ENCODE results near the gene ACKR2.

Gene ACKR2, protein sequence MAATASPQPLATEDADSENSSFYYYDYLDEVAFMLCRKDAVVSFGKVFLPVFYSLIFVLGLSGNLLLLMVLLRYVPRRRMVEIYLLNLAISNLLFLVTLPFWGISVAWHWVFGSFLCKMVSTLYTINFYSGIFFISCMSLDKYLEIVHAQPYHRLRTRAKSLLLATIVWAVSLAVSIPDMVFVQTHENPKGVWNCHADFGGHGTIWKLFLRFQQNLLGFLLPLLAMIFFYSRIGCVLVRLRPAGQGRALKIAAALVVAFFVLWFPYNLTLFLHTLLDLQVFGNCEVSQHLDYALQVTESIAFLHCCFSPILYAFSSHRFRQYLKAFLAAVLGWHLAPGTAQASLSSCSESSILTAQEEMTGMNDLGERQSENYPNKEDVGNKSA

GRCh38 chr3:42809202-42809601 is at the start of gene ACKR2:
TSS of gene ACKR2 (plus strand) at chr3:42809445. CDS start at chr3:42864503, 55,058 bp downstream.
- DNase-seq: no peak

DNA sequence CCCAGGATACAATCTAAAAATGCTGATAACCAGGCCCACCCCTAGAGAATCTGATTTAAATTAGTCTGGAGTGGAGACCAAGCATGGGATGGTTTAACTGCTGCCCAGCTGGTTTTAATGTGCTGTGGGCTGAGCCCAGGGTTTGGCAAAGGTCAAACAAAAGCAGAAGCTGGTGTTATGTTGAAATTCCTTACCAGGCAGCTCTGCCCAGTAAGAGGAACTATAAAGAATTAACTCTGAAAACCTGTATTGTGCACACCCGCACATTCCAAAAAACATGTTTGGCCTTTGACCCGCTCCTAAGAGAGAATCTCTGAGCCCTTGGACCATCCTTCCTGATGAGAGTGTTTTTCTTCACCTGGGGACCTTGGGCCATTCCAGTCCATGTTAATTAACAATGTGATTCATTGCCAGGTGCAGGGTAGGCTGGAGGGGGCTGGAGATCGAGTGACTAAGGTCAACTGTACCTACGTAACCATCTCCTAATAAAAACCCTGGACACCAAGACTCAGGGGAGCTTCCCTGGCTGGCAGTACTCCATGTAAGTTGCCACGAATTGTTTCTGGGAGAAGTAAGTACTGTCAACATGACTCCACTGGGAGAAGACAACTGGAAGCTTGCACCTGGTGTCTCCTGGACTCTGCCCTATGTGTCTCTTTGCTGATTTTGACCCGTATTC is 47.1 kb upstream of the ACKR2 start:
- DNase-seq: no peak

- no peak for DNase-seq
Observed at GRCh38 chr3:42763021-42763420, 46.2 kb upstream of the ACKR2 start.

DNA sequence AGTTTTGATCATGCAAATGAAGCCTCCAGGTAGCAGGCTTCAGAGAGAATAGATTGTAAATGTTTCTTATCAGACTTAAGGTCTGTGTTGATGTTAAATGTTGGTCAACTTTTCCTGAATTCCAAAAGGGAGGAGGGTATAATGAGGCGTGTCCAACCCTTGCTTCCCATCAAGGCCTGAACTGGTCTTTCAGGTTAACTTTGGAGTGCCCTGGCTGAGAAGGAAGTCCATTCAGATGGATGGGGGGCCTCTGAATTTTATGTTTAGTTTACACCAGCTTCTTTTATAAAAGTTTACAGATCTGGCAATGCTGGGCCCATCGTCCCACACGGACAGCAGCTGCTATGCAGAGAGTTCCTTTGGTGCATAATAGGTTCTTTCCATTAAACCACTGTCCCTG is 45.1 kb upstream of the ACKR2 start:
- no peak for DNase-seq

GRCh38 chr3:42764561-42765295 is 44.5 kb upstream of the ACKR2 start:
- DNase-seq: no peak

DNA sequence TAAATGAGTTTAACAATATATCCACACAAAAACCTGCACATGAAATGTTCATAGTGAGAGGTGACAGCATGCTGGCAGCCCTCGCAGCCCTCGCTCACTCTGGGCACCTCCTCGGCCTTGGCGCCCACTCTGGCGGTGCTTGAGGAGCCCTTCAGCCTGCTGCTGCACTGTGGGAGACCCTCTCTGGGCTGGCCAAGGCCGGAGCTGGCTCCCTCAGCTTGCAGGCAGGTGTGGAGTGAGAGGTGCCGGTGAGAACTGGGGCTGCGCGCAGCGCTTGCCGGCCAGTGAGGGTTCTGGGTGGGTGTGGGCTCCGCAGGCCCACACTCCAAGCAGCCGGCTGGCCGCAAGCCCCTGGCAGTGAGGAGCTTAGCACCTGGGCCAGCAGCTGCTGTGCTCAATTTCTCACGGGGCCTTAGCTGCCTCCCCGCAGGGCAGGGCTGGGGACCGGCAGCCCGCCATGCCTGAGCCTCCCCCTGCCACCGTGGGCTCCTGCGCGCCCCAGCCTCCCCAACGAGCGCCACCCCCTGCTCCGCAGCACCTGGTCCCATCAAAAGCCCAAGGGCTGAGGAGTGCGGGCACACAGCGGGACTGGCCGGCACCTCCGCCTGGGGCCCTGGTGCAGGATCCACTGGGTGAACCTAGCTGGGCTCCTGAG is 39.6 kb upstream of the ACKR2 start:
- DNase-seq: no peak

GRCh38 chr3:42771271-42771670 is 38.0 kb upstream of the ACKR2 start:
- DNase-seq: no peak

DNA sequence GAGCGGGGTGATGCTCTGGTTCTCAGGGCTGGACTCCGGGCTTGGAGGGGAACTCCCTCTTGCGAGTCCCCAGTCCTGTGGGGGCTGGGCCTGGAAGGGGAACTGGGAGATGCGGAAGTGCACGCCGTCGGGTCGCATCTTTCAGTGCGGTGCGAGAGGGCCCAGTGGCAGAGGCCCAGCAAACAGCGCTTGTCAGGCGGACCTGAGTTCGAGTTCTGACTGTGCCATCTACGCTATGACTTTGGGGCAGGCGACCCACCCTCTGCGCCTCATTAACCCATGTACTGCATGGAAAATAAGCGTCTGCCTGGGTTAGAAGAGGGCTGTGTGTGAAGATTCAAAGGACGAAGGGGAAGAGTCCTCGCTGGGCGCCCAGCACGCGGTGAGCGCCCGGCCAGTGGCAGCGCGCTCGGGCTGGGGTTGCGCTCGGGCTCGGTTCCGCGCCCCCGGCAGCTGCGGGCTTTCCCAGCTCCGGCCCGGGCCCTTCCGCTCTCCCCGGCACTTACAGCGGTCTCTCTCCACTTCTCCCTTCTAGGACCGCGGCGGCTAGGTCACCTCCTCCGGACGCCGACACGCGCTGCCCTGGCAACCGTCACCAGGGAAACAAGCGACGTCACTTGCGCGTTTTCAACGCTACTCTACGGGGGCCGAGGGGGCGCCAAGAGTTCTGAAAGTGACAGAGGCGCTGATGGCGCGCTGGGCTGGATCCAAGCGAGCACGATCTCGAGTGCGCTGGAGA is 36.4 kb upstream of the ACKR2 start, which contains the start of gene CCDC13:
CCDC13 (minus strand) TSS at position 584 of the 739 bp plus-strand sequence. CDS start 14,908 bp downstream, outside the sequence.
- no peak for DNase-seq

DNA sequence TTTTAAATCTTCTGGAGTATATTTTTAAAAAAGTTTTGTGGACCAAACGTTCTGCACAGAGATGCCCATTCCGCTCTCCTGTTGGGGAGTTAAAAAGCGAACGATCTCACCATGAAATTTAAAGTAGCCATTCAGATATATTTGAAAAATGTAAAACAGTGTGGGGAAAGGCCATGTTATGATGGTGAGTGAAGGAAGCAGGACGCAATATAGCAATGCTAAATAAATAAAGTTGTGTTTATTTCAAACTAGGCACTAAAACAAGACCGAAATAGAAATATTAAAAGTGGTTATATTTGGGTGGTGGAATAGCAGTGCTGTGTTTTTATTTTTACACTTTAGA is 35.9 kb upstream of the ACKR2 start:
- no peak for DNase-seq

- DNase-seq: no peak
Observed at GRCh38 chr3:42778644-42779043, 30.6 kb upstream of the ACKR2 start.

DNA sequence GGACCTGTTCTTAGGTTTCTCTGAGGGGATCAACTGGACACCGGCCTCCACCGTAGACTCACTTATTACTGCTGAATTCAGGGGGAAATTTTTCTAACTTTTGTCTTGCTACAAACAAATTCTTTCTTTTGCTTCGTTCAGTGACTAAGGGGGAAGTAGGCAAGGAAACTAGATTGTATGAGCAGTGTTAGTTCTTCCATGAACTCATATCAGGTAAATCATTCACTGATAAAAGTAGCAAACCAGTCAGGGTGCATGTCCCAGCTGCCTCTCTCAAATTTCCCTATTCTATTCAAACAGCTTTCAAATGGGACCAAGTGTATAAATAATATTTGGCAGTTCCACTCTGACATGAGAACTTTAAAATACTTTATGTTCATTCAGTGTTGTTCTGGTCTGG is 28.8 kb upstream of the ACKR2 start:
- DNase-seq: no peak

- DNase-seq: peak; percentile 47
Observed at GRCh38 chr3:42780892-42781700, 28.1 kb upstream of the ACKR2 start.

GRCh38 chr3:42786212-42786611 is 23.0 kb upstream of the ACKR2 start:
- no peak for DNase-seq

DNA sequence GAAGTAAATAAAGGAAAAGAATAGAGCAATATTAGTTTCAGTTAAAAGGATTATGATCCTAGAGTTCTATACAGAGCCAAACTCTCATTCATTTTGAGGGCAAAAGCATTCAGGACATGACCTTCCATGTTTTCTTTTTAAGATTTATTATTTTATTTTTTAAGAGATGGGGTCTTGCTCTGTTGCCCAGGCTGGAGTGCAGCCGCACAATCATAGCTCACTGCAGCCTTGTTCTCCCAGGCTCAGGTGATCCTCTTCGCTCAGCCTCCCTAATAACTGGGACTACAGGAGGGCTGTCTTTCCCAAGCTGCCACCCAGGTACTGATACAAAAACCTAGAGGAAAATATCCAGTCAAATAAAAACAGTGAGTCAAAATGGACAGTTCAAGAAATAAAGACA is 22.6 kb upstream of the ACKR2 start:
- DNase-seq: no peak

- no peak for DNase-seq
Observed at GRCh38 chr3:42790714-42791229, 18.5 kb upstream of the ACKR2 start.

DNA sequence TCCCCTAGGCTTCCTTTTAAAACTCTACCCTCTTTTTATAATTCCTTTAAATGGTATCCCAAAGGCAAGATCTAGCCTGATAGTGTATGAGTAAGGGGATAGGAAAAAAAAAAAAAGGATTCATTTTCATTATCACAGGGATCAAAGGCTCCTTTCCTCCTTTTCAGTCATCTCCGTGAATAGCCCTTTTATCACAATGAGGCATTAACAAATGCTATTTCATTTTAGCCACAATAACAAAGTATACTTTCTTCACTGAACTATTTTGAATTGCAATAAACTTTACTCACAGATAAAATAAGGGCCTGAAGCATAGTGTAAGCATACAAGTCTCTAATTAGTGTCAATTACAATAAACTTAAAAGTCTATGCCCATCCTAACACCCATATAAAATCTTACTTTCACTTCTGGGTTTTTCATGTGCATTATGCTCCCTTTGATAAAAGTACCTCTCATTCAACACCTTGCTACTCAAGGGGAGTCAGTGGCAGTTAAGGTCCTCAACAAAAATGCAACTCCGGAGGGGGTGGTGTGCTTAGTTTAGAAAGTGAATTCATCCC is 13.5 kb upstream of the ACKR2 start:
- DNase-seq: no peak

DNA sequence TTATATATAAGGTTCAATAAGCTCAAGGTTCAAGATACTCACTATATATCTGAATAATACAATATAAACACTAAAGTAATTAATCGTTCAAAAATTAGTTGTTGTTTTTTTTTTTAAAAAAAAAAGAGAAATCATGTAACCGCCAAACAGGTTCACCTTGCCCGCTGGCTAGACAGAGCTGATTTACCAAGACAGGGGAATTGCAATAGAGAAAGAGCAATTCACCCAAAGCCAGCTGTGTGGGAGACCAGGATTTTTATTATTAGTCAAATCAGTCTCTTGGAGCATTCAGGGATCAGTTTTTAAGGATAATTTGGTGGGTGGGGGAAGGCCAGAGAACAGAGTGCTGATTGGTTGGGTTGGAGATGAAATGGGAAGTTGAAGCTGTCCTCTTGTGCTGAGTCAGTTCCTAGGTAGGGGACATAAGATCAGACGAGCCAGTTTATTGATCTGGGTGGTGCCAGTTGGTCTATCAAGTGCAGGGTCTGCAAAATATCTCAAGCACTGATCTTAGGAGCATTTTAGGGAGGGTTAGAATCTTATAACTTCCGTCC is 12.8 kb upstream of the ACKR2 start:
- no peak for DNase-seq

DNA sequence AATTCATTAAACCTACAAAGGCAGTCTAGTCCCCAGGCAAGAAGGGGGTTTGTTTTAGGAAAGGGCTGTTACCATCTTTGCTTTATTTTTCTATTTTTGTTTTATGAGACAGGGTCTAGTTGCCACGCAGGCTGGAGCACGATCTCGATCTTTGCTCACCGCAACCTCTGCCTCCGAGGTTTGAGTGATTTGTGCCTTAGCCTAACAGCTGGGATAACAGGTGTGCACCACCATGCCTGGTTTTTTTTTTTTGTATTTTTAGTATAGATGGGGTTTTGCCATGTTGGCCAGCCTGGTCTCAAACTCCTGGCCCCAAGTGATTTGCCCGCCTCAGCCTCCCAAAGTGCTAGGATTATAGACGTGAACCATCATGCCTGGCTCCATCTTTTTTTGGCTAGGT is 9.9 kb upstream of the ACKR2 start:
- DNase-seq: no peak

DNA sequence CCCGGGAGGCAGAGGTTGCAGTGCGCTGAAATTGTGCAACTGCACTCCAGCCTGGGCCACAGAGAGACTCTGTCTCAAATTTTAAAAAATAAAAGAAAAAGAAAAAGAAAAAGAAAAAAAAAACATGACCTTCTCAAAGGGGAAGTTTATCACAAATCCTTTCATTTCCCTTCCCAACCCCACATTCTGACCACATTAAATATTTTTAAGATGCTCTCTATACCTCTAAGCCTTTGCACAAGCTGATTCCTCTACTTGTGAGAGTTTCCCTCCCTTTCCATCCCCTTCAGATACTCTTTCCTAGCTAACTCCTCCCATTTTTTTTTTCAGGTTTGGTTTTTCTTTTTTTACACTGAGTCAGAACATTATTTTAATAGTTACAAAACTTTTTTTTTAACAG is 9.0 kb upstream of the ACKR2 start:
- no peak for DNase-seq

GRCh38 chr3:42801048-42801620 is 8.1 kb upstream of the ACKR2 start:
- DNase-seq: no peak
